Suppressor macrophage treated with lipopolysaccharide for 4 hours (primary cell): Measurements from ENCODE around the gene THSD4.
"Not testable (repeated sequence)": the region's sequence is repeated elsewhere in the genome, so short reads cannot be mapped to it uniquely, and the experiment has no call there.

Source experiments
- DNase-seq: peaks from one replicate; pipeline ENCODE4 v3.0.0-alpha.2; 2020

Gene THSD4

DNA sequence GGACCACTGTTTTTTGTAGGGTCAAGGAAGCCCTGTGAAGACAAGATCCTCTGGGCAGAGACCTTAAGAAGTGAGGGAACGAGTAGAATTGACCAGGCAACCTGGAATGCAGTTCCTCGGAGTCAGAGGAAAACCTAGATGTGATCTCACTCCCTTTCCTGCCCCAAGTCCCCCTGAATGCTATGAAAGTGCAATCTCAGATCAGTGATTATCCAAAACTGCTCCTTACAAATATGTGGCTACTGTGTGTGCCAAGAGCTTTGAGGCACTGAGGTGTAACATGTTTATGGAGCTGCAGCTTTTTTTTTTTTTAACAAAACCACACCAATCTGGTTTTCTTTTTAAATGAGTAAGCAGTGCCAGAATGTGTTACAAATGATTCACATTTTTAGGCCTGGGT lies 35.8 kb downstream of the THSD4 start:
- no peak for DNase-seq

DNA sequence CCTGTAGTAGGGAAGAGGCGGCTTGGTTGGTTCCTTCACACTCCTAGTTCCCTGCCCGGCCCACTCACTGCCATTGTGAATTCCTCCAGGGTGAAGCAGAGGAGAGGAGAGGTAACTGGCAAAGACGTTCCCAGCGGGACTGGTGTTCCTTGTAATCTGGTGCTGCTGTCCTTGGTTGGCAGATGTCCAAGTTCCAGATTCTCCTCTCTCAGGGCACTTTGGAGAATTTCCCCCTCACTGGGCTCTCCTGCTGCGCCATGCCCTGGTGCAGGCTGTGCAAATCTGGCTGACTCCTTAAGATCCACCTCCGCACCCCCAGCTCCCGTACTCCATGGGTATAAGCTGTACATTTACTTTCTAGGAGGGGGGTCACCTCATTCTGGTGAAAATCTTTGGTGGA lies 37.3 kb downstream of the THSD4 start:
- no peak for DNase-seq

DNA sequence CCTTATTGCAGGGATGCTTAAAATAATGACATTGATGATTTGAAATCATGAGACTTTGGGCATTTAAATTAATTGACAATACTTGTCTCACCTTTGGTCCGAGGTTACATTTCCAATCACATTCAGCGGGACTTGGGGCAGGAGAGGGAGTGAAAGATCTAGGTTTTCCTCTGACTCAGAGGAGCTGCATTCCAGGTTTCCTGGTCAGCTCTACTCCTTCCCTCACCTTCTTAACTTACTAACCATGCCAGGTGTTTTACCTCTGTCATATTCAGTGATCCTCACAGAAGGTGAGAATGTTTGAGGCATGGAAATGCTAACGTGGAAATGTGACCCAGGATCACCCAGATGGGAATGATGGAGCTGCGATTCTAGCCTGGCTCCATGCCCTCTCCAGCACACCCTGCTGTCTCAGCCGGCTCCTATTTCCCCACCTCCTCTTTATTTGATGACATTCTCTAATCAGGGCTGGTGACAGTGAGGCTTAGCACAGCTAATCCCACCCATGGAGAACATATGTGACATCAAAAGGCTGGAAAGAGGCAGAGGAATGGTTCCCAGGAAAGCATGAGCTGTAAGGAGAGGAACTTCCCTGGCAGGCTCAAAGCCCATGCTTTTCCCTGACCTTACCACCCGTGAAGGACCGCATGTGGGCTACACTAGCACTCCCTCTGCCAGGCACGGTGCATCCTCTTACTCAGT lies 38.7 kb downstream of the THSD4 start:
- no peak for DNase-seq

DNA sequence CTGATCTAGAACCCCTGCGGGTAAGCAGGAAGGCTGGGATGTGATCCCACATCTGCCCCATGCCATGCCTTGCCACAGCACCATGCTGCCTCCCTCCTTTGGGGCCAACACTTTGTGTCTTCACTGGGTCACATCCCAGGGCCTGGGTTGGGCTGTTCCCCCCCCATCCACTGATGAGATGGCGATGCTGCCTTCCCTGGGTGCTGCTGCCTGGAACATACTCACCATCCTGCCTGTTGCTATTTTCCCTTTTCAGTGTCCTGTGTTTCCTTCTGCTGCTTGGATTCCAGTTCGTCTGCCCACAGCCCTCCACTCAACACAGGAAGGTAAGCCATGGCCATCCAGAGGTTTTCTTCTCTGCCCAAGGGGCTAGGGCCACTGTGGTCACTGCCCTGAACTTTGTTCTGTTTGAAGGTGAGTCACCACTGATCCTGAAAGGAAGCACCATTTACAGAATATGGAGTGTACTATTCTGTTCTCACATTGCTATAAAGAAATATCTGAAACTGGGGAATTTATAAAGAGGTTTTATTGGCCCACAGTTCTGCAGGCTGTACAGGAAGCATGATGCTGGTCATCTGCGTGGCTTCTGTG lies 39.4 kb downstream of the THSD4 start:
- DNase-seq = no peak

DNA sequence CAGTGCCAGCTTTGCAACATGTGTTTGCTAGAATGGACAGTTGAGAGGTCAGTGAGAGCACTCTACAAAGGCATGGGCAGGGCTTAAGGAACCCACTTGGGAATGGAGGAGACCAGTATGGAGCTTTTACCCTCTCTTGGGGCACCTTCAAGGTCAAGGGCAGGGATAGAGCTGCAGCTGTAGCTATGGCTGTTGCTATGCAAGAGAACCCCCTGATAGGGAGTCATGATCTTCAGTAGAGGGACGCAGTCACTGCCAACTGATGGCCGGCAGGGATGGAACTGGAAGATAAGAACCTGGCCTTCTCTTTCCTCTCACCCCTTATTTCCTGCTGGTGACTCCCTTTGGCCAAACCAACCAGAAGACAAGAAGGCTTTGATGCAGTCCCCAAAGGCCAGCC lies 40.3 kb downstream of the THSD4 start:
- DNase-seq = no peak

DNA sequence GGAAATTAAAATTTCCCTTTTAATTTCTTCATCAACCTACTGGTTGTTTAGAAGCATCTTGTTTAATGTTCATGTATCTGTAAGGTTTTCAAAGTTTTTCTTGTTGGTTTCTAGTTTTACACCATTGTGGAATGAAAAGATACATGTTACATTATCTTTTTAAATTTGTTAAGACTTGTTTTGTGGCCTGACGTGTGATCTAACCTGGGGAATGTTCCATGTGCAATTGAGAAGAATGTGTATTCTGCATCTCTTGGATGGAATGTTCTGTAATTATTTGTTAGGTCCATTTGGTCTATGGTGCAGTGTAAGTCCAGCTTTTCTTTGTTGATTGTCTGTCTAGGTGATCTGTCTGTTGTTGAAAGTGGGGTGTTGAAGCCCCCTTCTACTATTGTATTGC lies 45.7 kb downstream of the THSD4 start:
- DNase-seq = no peak

DNA sequence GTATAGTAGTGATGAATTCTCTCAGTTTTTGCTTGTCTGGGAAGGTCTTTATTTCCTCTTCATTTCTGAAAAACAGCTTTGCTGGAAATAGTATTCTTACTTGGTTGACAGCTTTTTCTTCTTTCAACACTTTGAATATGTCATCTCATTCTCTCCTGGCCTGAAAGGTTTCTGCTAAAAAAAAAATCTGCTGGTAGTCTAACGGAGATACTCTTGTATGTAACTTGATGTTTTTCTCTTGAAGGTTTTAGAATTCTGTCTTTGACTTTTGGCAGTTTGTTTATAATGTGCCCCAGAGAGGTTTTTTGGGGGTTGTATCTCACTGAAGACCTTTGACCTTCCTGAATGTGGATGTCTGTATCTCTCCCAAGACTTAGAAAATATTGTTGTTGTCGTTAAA lies 47.0 kb downstream of the THSD4 start:
- no peak for DNase-seq

DNA sequence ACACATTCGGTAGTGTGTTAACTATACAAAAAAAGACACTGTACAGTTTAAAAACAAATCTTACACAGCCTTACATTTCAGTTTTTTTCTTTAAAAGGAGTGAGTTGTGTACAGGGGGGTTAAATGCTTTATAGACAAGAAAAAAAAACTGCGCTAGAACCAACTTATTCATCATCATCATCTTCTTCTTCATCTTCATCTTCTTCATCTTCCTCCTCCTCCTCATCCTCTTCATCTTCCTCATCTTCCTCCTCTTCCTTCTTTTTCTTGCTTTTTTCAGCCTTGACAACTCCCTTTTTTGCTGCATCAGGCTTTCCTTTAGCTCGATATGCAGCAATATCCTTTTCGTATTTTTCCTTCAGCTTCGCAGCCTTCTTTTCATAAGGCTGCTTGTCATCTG lies 49.3 kb downstream of the THSD4 start:
- not testable (repeated sequence) for DNase-seq

DNA sequence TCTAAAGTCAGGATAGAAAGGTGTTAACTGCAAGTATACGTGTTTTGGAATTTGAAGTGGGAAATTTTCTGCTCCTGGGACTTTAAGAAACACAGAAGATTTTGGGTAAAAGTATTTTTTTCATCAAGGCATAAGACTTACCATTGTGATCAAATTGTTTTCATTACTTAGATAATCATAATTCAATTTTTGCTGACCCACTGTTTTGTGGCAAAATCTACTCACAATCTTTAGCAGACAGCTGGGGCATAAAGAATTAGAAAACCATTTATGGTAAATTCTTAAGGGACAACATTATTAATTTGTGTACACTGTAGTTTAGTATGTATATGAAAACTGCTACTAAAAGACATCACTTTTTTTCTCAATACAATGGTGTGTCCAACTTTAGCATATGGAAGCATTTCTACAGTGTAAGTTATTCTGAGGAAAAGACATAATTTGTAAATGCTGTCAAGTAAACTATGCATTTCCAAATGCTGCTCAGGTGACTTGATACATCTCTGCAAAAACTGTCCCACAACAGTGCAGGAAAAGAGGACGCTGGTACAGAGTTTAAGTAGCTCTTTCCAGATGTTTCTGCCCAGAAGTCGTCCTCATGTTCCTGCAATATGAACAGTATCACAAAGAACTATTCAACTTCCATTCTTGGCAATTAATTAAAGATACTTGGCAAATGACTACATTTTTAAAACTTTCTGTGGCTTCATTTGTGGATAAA lies 52.3 kb downstream of the THSD4 start:
- no peak for DNase-seq

DNA sequence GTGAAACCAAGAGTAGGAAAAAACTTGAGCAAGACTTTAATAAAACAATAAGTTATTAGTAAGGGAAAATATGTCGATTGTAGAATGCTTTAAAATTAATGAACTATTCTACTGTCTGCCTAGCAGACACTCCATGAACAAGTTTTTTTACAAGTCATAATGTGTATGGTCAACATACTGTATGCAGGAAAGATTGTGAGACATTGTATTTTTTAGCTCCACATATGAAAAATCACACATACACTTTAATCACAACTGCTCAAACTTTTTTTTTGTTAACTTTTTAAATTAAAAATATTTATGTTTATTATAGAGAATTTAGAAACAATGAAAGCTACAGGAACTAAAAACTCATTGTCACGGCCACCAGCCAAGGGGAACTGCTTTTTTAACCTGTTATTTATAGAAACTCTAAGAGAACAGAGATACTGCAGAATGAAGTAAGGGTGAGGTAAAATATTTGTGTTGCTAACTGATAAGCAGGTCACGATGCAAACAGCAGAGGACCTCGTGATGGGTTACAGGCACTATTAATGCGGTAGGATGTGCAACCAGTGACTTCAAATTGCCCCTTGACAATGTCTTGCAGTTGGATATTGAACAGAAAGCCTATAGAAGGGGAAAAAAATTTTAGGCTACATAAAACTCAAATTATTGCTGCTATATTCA lies 53.0 kb downstream of the THSD4 start:
- DNase-seq = no peak

DNA sequence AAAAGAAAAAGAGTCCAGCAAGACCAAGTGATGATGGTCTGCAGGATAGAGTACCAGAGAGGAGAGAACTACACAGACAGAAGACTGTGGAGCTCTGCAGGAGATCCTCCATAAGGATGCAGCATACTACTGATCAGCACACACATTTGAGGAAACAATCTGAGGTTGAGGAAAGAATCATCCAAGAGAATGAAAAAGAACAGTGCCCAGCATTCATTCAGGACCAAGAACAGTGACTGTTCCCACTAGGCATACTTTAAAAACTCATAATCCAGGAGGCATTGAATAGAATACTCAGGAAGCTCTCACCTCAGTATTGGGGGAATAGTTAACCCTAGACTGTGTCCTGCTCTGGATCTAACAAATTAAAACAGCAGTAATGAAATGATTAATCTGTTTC lies 54.9 kb downstream of the THSD4 start:
- DNase-seq = no peak

DNA sequence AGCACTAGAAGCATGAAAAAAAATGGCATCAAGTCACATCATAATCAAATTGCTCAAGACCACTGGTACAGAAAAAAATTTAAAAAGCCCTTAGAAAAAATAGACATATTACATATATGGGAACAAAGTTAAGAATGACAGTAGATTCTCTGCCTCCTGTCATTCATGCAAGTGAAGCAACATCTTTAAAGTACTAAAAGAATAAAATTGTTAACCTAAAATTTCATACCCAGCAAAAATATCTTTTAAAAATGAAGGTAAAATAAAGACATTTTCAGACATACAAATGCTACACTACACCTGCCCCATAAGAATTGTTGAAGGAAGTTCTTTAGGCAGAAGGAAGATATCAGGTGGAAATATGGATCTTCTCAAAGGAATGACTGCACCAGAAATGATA lies 55.9 kb downstream of the THSD4 start:
- DNase-seq = no peak

DNA sequence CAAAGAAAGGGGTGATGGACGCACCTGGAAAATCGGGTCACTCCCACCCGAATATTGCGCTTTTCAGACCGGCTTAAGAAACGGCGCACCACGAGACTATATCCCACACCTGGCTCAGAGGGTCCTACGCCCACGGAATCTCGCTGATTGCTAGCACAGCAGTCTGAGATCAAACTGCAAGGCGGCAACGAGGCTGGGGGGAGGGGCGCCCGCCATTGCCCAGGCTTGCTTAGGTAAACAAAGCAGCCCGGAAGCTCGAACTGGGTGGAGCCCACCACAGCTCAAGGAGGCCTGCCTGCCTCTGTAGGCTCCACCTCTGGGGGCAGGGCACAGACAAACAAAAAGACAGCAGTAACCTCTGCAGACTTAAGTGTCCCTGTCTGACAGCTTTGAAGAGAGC lies 59.1 kb downstream of the THSD4 start:
- DNase-seq = not testable (repeated sequence)

DNA sequence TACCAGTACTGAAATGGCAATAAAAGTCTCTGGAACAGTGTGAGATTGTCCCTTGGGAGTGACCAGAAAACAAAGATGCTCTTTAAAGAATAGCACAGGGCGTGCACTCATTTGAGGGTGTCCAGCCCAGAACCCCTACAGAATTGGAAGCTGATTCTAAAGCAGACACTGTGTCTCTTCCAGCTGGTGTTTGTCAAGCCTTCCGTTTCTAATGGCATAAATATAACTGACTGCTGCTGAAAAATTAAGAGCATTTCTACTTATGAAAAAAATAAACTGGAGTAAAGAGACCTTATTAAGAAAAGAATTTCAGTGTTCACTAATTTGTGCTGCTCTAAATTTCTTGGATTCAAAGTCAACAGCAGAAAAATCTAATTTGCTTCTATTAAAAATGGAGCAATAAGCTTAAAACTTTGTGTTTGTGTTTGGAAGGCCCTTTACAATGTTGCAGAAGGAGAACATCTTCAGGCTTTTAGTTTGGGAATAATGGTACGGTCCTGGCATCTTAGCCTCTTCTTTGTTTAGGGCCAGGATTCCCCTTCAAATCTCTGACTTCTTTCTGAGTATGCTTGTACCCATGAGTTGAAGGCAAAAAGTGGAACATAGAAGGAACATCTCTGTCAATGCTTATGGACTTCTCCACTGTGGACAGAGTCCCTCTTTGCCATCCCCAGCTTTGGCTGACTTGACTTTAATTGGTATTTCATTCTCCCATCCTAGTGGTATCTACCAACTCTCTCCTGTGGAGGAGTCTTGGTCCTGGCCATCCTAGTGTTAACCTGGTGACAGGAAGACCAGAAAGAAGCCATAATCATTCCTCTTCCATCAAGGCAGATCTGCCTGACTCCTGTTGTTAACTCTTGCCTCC lies 65.9 kb downstream of the THSD4 start:
- no peak for DNase-seq

DNA sequence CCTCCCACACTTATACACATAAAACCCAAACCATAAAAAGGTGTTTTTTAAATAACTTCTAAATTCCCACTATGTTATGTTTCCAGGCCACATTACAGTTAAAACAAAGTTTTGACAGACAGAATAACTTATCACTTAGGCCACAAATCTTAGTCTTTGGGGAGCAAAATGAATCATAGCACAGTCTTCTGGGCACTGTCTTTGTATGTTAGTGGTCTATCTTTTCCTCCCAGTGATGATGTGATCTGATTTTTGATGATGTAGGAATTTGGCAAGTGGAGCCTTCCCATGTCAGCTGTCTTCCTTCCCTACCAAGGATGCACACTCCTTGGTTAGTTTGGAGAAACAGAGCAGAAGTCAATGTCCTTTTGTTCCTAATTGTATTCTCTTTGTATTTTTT lies 67.3 kb downstream of the THSD4 start:
- no peak for DNase-seq

DNA sequence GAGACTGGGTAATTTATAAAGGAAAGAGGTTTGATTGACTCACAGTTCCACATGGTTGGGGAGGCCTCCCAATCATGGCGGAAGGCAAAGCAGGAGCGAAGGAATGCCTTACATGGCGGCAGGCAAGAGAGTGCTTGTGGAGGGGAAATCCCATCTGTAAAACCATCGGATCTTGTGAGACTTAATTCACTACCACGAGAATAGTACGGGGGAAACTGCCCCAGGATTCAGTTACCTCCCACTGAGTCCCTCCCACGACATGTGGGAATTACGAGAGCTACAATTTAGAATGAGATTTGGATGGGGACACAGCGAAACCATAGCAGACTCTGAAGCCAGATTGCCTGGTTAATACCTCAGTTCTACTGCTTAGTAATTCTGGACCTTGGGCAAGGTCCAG lies 67.8 kb downstream of the THSD4 start:
- DNase-seq = no peak

DNA sequence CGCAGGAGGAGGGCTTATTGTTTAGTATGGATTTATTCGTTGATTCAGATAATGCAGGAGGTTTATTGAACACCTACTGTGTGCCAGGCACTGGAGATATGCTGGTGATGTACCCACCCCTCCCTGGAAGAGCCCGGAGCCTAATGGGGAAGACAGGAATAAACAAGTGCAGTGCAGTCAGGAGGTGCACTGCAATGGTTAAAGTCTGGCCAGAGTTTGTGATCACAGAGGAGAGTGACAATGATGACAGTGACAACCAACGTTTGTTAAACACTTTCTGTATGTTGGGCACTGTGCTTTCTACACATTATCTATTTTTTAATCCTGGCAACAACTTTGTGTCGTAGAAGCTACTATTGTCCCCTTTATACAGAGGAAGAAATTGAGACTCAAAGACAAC lies 70.4 kb downstream of the THSD4 start:
- DNase-seq = no peak

DNA sequence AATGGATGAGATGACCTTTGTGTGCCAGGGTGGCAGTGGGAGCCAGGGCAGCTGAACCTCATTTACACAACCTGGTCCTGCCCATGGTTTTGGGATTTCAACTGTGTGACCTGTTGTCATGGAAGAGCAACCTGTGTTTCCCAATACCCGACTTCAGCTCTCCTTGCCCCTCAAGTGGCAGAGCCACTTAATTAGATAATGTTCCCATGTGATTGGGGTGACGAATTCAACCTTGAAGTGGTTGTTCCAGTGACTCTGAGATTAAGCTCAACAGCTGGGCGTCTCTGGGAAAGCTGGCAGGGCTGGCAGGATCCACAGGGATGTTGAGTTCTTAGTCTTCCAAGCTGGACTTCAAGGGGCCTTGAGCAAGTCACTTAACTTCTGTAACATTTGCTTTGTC lies 71.0 kb downstream of the THSD4 start:
- no peak for DNase-seq

DNA sequence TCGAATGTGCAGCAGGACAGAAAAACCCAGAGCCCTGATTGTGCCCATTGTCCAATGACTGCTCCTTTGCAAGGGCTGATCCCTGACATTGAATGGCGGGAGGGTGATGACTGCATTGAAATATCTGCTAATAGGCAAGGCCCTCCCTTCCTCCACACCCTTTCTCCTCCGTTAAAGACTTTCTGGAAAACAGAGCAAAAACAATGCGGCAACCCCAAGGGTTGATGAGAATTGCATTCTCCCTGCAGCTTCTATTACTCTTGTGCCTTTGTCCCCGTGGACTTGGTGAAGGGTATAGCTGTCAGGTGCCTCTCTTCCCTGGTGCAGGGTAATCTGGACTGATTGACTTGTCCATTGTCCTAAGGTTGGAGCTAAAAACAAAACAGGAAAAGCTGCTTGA lies 71.8 kb downstream of the THSD4 start:
- no peak for DNase-seq

DNA sequence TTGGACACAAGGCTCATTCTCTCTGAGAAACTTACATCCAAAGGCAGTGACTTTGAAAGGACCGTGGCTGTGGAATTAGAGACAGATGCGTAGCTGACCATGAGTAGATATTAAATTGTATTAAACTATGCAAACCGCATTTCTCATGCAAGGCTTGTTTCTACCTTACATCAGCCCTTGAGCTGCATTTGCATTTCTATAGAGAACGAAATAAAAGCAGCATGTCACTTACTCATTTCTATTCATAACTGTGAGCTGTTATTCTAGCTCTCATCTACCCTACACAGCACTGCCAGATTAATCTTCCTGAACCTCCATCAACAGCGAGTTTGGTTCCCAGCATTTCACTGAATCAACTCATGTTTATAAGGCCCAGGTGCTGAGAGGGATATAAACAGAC lies 72.3 kb downstream of the THSD4 start:
- no peak for DNase-seq

DNA sequence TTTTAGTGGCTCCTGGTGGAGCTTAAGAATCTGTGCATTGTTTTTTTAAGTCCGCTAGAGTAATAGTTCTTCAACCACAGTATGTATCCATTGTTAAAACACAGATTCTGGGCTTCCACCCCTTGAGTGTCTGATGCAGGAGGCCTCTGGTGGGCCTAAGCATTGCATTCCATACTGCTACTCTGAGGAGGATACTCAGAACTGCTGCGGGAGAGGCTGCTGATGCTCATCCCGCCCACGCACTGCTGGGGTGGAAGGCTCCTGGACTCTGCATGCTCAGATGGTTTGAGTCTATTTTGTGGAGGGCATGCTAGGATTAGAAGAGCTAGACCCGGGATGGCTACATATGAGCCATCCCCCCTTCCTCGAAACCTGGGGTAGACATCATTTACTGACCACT lies 74.4 kb downstream of the THSD4 start:
- DNase-seq = no peak

DNA sequence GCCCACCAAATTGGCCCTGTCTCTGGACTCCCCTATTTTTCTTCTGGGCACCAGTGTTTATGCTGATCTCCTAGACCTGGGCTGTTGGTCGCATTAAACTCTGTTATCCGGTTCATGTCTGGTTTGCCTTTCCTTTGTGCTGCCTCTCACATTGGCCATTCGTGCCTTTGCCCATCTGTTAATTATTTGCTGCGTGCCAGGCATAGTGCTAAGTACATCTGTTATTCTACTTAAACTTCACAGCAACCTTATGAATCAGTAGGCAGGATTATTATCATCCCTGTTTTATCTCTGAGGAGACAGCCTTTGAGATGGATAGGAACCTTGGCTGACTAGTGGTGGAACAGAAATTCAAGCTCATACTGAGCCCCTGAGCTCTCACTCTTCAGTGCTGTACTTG lies 76.0 kb downstream of the THSD4 start:
- no peak for DNase-seq

DNA sequence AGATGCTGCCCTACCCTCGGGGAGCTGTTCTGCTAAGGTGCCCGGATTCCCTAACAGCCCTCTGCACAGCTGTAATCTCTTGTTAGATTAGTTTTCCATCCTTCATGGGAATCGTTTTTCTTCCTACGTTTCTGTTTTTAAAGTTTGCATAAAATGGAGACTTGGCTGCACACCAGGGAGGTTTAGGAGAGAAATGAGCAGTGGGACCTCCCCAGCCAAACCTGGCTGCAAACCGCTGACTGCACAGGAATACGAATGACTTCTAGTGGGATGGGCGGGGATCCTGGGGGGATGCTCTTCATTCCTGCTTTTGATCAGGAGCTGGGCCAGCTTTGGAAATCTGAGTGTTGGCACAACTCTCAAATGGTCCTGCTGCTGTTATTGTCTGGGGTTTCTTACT lies 77.5 kb downstream of the THSD4 start:
- no peak for DNase-seq
